Endodermal cell (in vitro differentiated cells): ENCODE results near the gene C4orf50. TPM values are rescaled to one million over a fixed set of nuclear protein-coding genes. Genes with fewer than 3 reads are reported as not detected.

Experiments
- DNase-seq: peaks from one replicate; pipeline ENCODE4 v3.0.0-alpha.2; 2017
- H3K27ac ChIP-seq: 2 replicates; pipeline ENCODE4 v1.5.1; 2013; ENCODE audit warnings: mild to moderate bottlenecking, low read depth, low read length, moderate library complexity
- H3K27me3 ChIP-seq: 2 replicates; pipeline ENCODE4 v1.6.1; 2013; ENCODE audit warnings: mild to moderate bottlenecking, low read length, moderate library complexity; ENCODE audit not compliant: insufficient read depth, control insufficient read depth, poor library complexity, severe bottlenecking
- H3K36me3 ChIP-seq: 2 replicates; pipeline ENCODE4 v1.7.0; 2013; ENCODE audit warnings: mild to moderate bottlenecking, low read length, moderate library complexity; ENCODE audit not compliant: control insufficient read depth, insufficient read depth
- H3K4me1 ChIP-seq: one replicate; pipeline ENCODE4 v1.7.0; 2013; ENCODE audit warnings: low read length; ENCODE audit not compliant: control insufficient read depth, insufficient read depth
- H3K4me3 ChIP-seq: 2 replicates; pipeline ENCODE4 v1.5.1; 2013; ENCODE audit warnings: mild to moderate bottlenecking, low read length, moderate library complexity
- H3K9ac ChIP-seq: 2 replicates; pipeline ENCODE4 v1.6.1; 2013; ENCODE audit warnings: mild to moderate bottlenecking, low read length, moderate library complexity; ENCODE audit not compliant: poor library complexity, severe bottlenecking; ENCODE audit errors: extremely low read depth
- H3K9me3 ChIP-seq: 2 replicates; pipeline ENCODE4 v1.6.1; 2013; ENCODE audit warnings: mild to moderate bottlenecking, low read length, moderate library complexity; ENCODE audit not compliant: control insufficient read depth
- H3K27ac Mint-ChIP-seq: 2 replicates; pipeline ENCODE4 v1.8.0; 2020; ENCODE audit warnings: mixed read lengths
- H3K27me3 Mint-ChIP-seq: 2 replicates; pipeline ENCODE4 v1.8.0; 2021; ENCODE audit warnings: mild to moderate bottlenecking, mixed read lengths; ENCODE audit not compliant: insufficient read depth
- H3K36me3 Mint-ChIP-seq: 2 replicates; pipeline ENCODE4 v1.8.0; 2020; ENCODE audit warnings: low read depth, mixed read lengths
- H3K4me1 Mint-ChIP-seq: 2 replicates; pipeline ENCODE4 v1.8.0; 2020; ENCODE audit warnings: mixed read lengths
- H3K4me3 Mint-ChIP-seq: 2 replicates; pipeline ENCODE4 v1.8.0; 2020; ENCODE audit warnings: mild to moderate bottlenecking, moderate library complexity, mixed read lengths
- H3K9me3 Mint-ChIP-seq: 2 replicates; pipeline ENCODE4 v1.8.0; 2020; ENCODE audit warnings: mild to moderate bottlenecking, mixed read lengths
- CTCF ChIP-seq: fragments of 200-600 bp; sonication (generic); conservative IDR thresholded peaks from 2 replicates; pipeline ENCODE4 v1.5.0; 2021; ENCODE audit warnings: antibody characterized with exemption, mild to moderate bottlenecking
- WGBS, 2 experiments: methylation state at CpG; one replicate each; pipeline versions ENCODE4 v1.1.5 to v1.1.7; 2013; ENCODE audit warnings: missing lambda C conversion rate in 2 of 2, mixed read lengths in 1 of 2; ENCODE audit not compliant: insufficient coverage in 1 of 2, insufficient read length in 1 of 2; 5-methylcytosine and 5-hydroxymethylcytosine counted together
- total RNA-seq, 2 donors: library from RNA; stranded (reverse); fragmentation: NEBNext Ultra II Directional in 1 of 2; extraction: Animal tissue kit (Norgen Biotek cat#: 25700) in 1 of 2; gene quantifications; 2 replicates in 1 of 2; 3 replicates in 1 of 2; pipeline ENCODE4 v1.2.1, GENCODE V29; 2021

C4orf50 gene
- total RNA-seq, 2 donors from 2014 or later, result 0.84 to 1.6 TPM

GRCh38 chr4:5990446-5991160 is 27.6 kb downstream of the C4orf50 start:
- H3K4me1 Mint-ChIP-seq, result no peaks in the 10 kb centered on the region
- H3K4me3 Mint-ChIP-seq, result no peak overlapping the region
- H3K27ac Mint-ChIP-seq, result no peak overlapping the region

GRCh38 chr4:5989236-5990225 is 28.7 kb downstream of the C4orf50 start:
- WGBS, 2 experiments, result 87 to 91% methylated on average over 12 to 18 of the region's 18 CpGs
- TF ChIP-seq CTCF, result no peak
- no peaks in the 10 kb centered on the region for H3K27me3 ChIP-seq
- H3K4me1 ChIP-seq, result no peaks in the 10 kb centered on the region
- no peaks in the 10 kb centered on the region for H3K36me3 Mint-ChIP-seq
- H3K4me3 Mint-ChIP-seq, result no peak overlapping the region
- H3K27me3 Mint-ChIP-seq, result peaks cover 12% of the 10 kb centered on the region
- no peak overlapping the region for H3K27ac ChIP-seq
- H3K9me3 ChIP-seq, result peaks cover 6% of the 10 kb centered on the region
- no peaks in the 10 kb centered on the region for H3K36me3 ChIP-seq
- peaks cover 6% of the 10 kb centered on the region for H3K9me3 Mint-ChIP-seq
- no peak overlapping the region for H3K4me3 ChIP-seq
- H3K9ac ChIP-seq, result no peak overlapping the region
- no peaks in the 10 kb centered on the region for H3K4me1 Mint-ChIP-seq
- DNase-seq, result peak; percentile 24
- no peak overlapping the region for H3K27ac Mint-ChIP-seq

More at GRCh38 chr4:5990446-5991160, 27.6 kb downstream of the C4orf50 start:
- DNase-seq, result peak; percentile 24
- WGBS, 2 experiments, result 89 to 92% methylated on average over 11 to 16 of the region's 16 CpGs
- no peaks in the 10 kb centered on the region for H3K36me3 Mint-ChIP-seq
- H3K27ac ChIP-seq, result no peak overlapping the region
- no peaks in the 10 kb centered on the region for H3K9me3 Mint-ChIP-seq
- no peaks in the 10 kb centered on the region for H3K36me3 ChIP-seq
- no peaks in the 10 kb centered on the region for H3K4me1 ChIP-seq
- H3K4me3 ChIP-seq, result no peak overlapping the region
- no peaks in the 10 kb centered on the region for H3K9me3 ChIP-seq
- H3K27me3 ChIP-seq, result no peaks in the 10 kb centered on the region
- peaks cover 11% of the 10 kb centered on the region for H3K27me3 Mint-ChIP-seq
- no peak for TF ChIP-seq CTCF
- no peak overlapping the region for H3K9ac ChIP-seq

GRCh38 chr4:5988086-5988845 is 30.0 kb downstream of the C4orf50 start:
- Mint-ChIP-seq H3K27ac (no peak overlapping the region), H3K9me3 (peaks cover 16% of the 10 kb centered on the region), H3K36me3 (no peaks in the 10 kb centered on the region), H3K4me1 (no peaks in the 10 kb centered on the region), H3K27me3 (peaks cover 12% of the 10 kb centered on the region), H3K4me3 (no peak overlapping the region)
- DNase-seq, result peak; percentile 42
- no peak overlapping the region for H3K9ac ChIP-seq
- H3K27ac ChIP-seq, result no peak overlapping the region
- 89 to 90% methylated on average over 10 to 14 of the region's 14 CpGs for WGBS, 2 experiments
- H3K4me3 ChIP-seq, result no peak overlapping the region
- H3K9me3 ChIP-seq, result peaks cover 19% of the 10 kb centered on the region
- no peaks in the 10 kb centered on the region for H3K27me3 ChIP-seq
- H3K36me3 ChIP-seq, result no peaks in the 10 kb centered on the region
- H3K4me1 ChIP-seq, result no peaks in the 10 kb centered on the region
- TF ChIP-seq CTCF, result no peak
